ENCODE measurements around the gene MYOF. TPM values are rescaled to one million over a fixed set of nuclear protein-coding genes. Genes with fewer than 3 reads are reported as not detected.

MYOF gene
- total and polyA plus RNA-seq, 8 donors, result 5.0 to 111 (median 36.0) TPM

- Histone ChIP-seq H3K27ac (no peak overlapping the region), H3K9me3 (no peaks in the 10 kb centered on the region), H3K27me3 (no peaks in the 10 kb centered on the region), H3K4me1 (peaks cover 0 to 27% (median 16%) of the 10 kb centered on the region in 4 donors), H3K4me3 (no peak overlapping the region), H3K36me3 (peaks cover 0 to 18% (median 15%) of the 10 kb centered on the region in 4 donors)
- TF ChIP-seq POLR2AphosphoS5 (IDR thresholded peaks at IDR 0.05) (no peak), CTCF (IDR thresholded peaks at IDR 0.05) (no peak), POLR2A (IDR thresholded peaks at IDR 0.05) (no peak), EP300 (IDR thresholded peaks at IDR 0.05) (no peak)
- DNase-seq, result no peak
- intact Hi-C loops (cut with DNase I; ENCODE audit: low total_unique reads), result no loop called here
- 50 to 69% (median 65%) methylated on average over 7 of the region's 7 CpGs for WGBS, 5 donors
Measured at GRCh38 chr10:93393211-93393610, 88.9 kb downstream of the MYOF start.

- H3K4me1 ChIP-seq, result peaks cover 0 to 33% (median 16%) of the 10 kb centered on the region in 4 donors
- TF ChIP-seq POLR2AphosphoS5 (IDR thresholded peaks at IDR 0.05), result no peak
- TF ChIP-seq EP300 (IDR thresholded peaks at IDR 0.05), result no peak
- TF ChIP-seq POLR2A (IDR thresholded peaks at IDR 0.05), result no peak
- TF ChIP-seq CTCF (IDR thresholded peaks at IDR 0.05), result no peak
- H3K27ac ChIP-seq, result no peak overlapping the region
- WGBS, 5 donors, result 22 to 51% (median 36%) methylated on average over 3 of the region's 3 CpGs
- H3K27me3 ChIP-seq, result no peaks in the 10 kb centered on the region
- peaks cover 7 to 26% (median 13%) of the 10 kb centered on the region in 4 donors for H3K36me3 ChIP-seq
- no peak overlapping the region for H3K4me3 ChIP-seq
- no peaks in the 10 kb centered on the region for H3K9me3 ChIP-seq
- no peak for DNase-seq
- intact Hi-C loops (cut with DNase I; ENCODE audit: low total_unique reads), result no loop called here
Measured at GRCh38 chr10:93392121-93392520, 90.0 kb downstream of the MYOF start.

- TF ChIP-seq EP300 (IDR thresholded peaks at IDR 0.05) (no peak), CTCF (IDR thresholded peaks at IDR 0.05) (no peak), POLR2A (IDR thresholded peaks at IDR 0.05) (no peak), POLR2AphosphoS5 (IDR thresholded peaks at IDR 0.05) (no peak)
- Histone ChIP-seq H3K4me1 (peaks cover 0 to 39% (median 16%) of the 10 kb centered on the region in 4 donors), H3K27ac (no peak overlapping the region), H3K36me3 (peaks cover 8 to 38% (median 22%) of the 10 kb centered on the region in 4 donors), H3K4me3 (no peak overlapping the region), H3K27me3 (no peaks in the 10 kb centered on the region), H3K9me3 (no peaks in the 10 kb centered on the region)
- 78 to 88% (median 82%) methylated on average over 3 of the region's 3 CpGs for WGBS, 5 donors
- DNase-seq, result no peak
- intact Hi-C loops (cut with DNase I; ENCODE audit: low total_unique reads), result no loop called here
Measured at GRCh38 chr10:93390306-93391090, 91.6 kb downstream of the MYOF start.

GRCh38 chr10:93386631-93387369, 95.3 kb downstream of the MYOF start:
- intact Hi-C loops (cut with DNase I; ENCODE audit: low total_unique reads), result no loop called here
- H3K27ac ChIP-seq, result peak overlapping the region in 4 of 5 donors; percentile 43 to 60 (median 59)
- H3K27me3 ChIP-seq, result no peaks in the 10 kb centered on the region
- TF ChIP-seq EP300 (IDR thresholded peaks at IDR 0.05), result no peak
- no peak for TF ChIP-seq CTCF (IDR thresholded peaks at IDR 0.05)
- no peak for TF ChIP-seq POLR2AphosphoS5 (IDR thresholded peaks at IDR 0.05)
- no peak for TF ChIP-seq POLR2A (IDR thresholded peaks at IDR 0.05)
- H3K4me1 ChIP-seq, result peaks cover 0 to 45% (median 13%) of the 10 kb centered on the region in 4 donors
- 74 to 84% (median 76%) methylated on average over 13 to 14 of the region's 14 CpGs for WGBS, 5 donors
- H3K9me3 ChIP-seq, result no peaks in the 10 kb centered on the region
- H3K4me3 ChIP-seq, result no peak overlapping the region
- peak in 1 of 2 donors; percentile 21 for DNase-seq
- peaks cover 3 to 48% (median 24%) of the 10 kb centered on the region in 4 donors for H3K36me3 ChIP-seq

All from stomach (tissue), 9 donors.